ENCODE data around the gene ETS1.

The ETS1 gene

GRCh38 chr11:128496692-128497060, 90.7 kb downstream of the ETS1 start:
- Histone ChIP-seq H3K4me1 (ENCODE audit: insufficient read depth, poor library complexity, severe bottlenecking) (peaks cover 98% of the 10 kb centered on the region), H3K27ac (ENCODE audit: poor library complexity, severe bottlenecking) (peak overlapping the region; percentile 93), H3K27me3 (ENCODE audit: insufficient read depth, poor library complexity, severe bottlenecking) (no peaks in the 10 kb centered on the region), H3K36me3 (ENCODE audit: low read depth) (peaks cover 67% of the 10 kb centered on the region), H3K4me3 (ENCODE audit: severe bottlenecking) (no peak overlapping the region), H3K9me3 (ENCODE audit: severe bottlenecking) (no peaks in the 10 kb centered on the region)
- ATAC-seq (ENCODE audit: low read depth) (peak; percentile 15; the same call in 2 of the 3 replicates), DNase-seq (ENCODE audit: low spot score) (no peak)
- TF ChIP-seq, protein P1, sequence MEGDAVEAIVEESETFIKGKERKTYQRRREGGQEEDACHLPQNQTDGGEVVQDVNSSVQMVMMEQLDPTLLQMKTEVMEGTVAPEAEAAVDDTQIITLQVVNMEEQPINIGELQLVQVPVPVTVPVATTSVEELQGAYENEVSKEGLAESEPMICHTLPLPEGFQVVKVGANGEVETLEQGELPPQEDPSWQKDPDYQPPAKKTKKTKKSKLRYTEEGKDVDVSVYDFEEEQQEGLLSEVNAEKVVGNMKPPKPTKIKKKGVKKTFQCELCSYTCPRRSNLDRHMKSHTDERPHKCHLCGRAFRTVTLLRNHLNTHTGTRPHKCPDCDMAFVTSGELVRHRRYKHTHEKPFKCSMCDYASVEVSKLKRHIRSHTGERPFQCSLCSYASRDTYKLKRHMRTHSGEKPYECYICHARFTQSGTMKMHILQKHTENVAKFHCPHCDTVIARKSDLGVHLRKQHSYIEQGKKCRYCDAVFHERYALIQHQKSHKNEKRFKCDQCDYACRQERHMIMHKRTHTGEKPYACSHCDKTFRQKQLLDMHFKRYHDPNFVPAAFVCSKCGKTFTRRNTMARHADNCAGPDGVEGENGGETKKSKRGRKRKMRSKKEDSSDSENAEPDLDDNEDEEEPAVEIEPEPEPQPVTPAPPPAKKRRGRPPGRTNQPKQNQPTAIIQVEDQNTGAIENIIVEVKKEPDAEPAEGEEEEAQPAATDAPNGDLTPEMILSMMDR (IDR thresholded peaks at IDR 0.05; ENCODE audit: poor library complexity, severe bottlenecking), result no peak

DNA sequence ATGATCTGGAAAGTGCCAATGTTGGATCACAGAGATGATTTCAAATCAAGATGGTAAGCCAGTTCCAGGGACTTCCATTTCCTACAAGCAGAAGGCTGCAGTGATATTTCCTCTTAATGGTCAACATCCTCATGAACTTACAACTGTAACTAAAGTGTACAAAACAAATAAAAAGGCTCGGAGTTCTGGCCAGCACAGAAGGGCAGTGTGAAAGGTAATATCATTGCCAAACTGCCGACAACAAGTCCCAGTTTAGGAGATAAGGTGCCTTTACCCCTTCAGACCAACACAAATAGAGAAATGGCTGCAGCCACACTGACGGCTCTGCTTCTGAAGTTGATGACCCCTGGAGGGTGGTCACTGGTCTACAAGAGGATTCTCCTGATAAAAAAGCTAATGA, 91.1 kb downstream of the ETS1 start:
- DNase-seq (ENCODE audit: low spot score) (no peak), ATAC-seq (ENCODE audit: low read depth) (no peak)
- Histone ChIP-seq H3K27ac (ENCODE audit: poor library complexity, severe bottlenecking) (peak overlapping the region; percentile 93), H3K9me3 (ENCODE audit: severe bottlenecking) (no peaks in the 10 kb centered on the region), H3K27me3 (ENCODE audit: insufficient read depth, poor library complexity, severe bottlenecking) (no peaks in the 10 kb centered on the region), H3K4me1 (ENCODE audit: insufficient read depth, poor library complexity, severe bottlenecking) (peaks cover 98% of the 10 kb centered on the region), H3K4me3 (ENCODE audit: severe bottlenecking) (no peak overlapping the region), H3K36me3 (ENCODE audit: low read depth) (peaks cover 67% of the 10 kb centered on the region)
- TF ChIP-seq, protein P1 (IDR thresholded peaks at IDR 0.05; ENCODE audit: poor library complexity, severe bottlenecking), result no peak

- Histone ChIP-seq H3K27me3 (ENCODE audit: insufficient read depth, poor library complexity, severe bottlenecking) (no peaks in the 10 kb centered on the region), H3K9me3 (ENCODE audit: severe bottlenecking) (no peaks in the 10 kb centered on the region), H3K4me3 (ENCODE audit: severe bottlenecking) (no peak overlapping the region), H3K27ac (ENCODE audit: poor library complexity, severe bottlenecking) (peak overlapping the region; percentile 93), H3K36me3 (ENCODE audit: low read depth) (peaks cover 70% of the 10 kb centered on the region), H3K4me1 (ENCODE audit: insufficient read depth, poor library complexity, severe bottlenecking) (peaks cover 87% of the 10 kb centered on the region)
- ATAC-seq (ENCODE audit: low read depth) (no peak), DNase-seq (ENCODE audit: low spot score) (no peak)
- TF ChIP-seq, protein P1 (IDR thresholded peaks at IDR 0.05; ENCODE audit: poor library complexity, severe bottlenecking), result no peak
These were observed 92.7 kb downstream of the ETS1 start for GRCh38 chr11:128494418-128495332.

DNA sequence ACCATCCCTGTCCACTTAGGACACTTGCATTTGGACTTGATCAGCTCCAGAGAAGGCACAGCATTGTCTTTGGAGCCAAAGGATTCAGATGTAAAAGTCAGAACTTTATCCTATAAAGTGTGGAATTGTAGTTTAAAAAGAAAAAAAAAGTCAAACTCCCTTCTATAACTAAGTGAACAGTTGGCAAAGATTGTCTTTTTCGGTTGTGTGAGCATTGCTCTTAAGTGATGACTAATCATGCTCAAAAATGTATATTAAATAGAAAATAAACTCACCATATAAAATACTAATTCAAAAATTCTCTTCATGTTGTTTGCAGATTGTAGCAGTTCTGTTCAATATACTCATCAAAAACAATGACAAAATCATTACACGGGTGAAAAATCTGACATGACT, 93.8 kb downstream of the ETS1 start:
- Histone ChIP-seq H3K27me3 (ENCODE audit: insufficient read depth, poor library complexity, severe bottlenecking) (no peaks in the 10 kb centered on the region), H3K36me3 (ENCODE audit: low read depth) (peaks cover 74% of the 10 kb centered on the region), H3K27ac (ENCODE audit: poor library complexity, severe bottlenecking) (peak overlapping the region; percentile 93), H3K4me3 (ENCODE audit: severe bottlenecking) (no peak overlapping the region), H3K9me3 (ENCODE audit: severe bottlenecking) (no peaks in the 10 kb centered on the region), H3K4me1 (ENCODE audit: insufficient read depth, poor library complexity, severe bottlenecking) (peaks cover 84% of the 10 kb centered on the region)
- no peak for DNase-seq (ENCODE audit: low spot score)
- ATAC-seq (ENCODE audit: low read depth), result no peak
- TF ChIP-seq, protein P1 (IDR thresholded peaks at IDR 0.05; ENCODE audit: poor library complexity, severe bottlenecking), result no peak
